HFFc6 (cell line): ENCODE measurements around the gene TUBGCP6. TPM values are rescaled to one million over a fixed set of nuclear protein-coding genes. Genes with fewer than 3 reads are reported as not detected.

Source experiments
- DNase-seq: peaks from one replicate; pipeline ENCODE4 v3.0.0-alpha.2; 2018
- H3K27ac Mint-ChIP-seq: 2 replicates; pipeline ENCODE4 v1.8.0; 2020; ENCODE audit warnings: mild to moderate bottlenecking, mixed read lengths
- H3K27me3 Mint-ChIP-seq: 2 replicates; pipeline ENCODE4 v1.8.0; 2021; ENCODE audit warnings: mild to moderate bottlenecking, moderate library complexity, mixed read lengths; ENCODE audit not compliant: insufficient read depth
- H3K36me3 Mint-ChIP-seq: 2 replicates; pipeline ENCODE4 v1.8.0; 2021; ENCODE audit warnings: low read depth, mixed read lengths
- H3K4me1 Mint-ChIP-seq: 2 replicates; pipeline ENCODE4 v1.8.0; 2020; ENCODE audit warnings: low read depth, mixed read lengths
- H3K4me3 Mint-ChIP-seq: 2 replicates; pipeline ENCODE4 v1.8.0; 2020; ENCODE audit warnings: mild to moderate bottlenecking, moderate library complexity, mixed read lengths
- H3K9me3 Mint-ChIP-seq: 2 replicates; pipeline ENCODE4 v1.8.0; 2020; ENCODE audit warnings: mild to moderate bottlenecking, mixed read lengths
- total RNA-seq, 6 experiments: library from RNA; stranded (reverse); fragmentation: NEBNext Ultra II Directional; extraction: Animal tissue kit (Norgen Biotek cat#: 25700); gene quantifications; 2 replicates in 1 of 6; 3 replicates in 5 of 6; pipeline ENCODE4 v1.2.3, GENCODE V29; 2021
- TF ChIP-seq, protein P1 (sequence below): fragments of 200-600 bp; sonication (generic); IDR thresholded peaks from 2 replicates; pipeline ENCODE4 v1.5.0; 2021; ENCODE audit warnings: antibody characterized with exemption, mild to moderate bottlenecking

TUBGCP6 gene
- total RNA-seq, 6 experiments from 2014 or later: 20.1 to 26.8 (median 21.7) TPM

GRCh38 chr22:50176850-50177536, 67.8 kb downstream of the TUBGCP6 start:
- Mint-ChIP-seq H3K4me3 (no peak overlapping the region), H3K27ac (no peak overlapping the region), H3K27me3 (peaks cover 14% of the 10 kb centered on the region), H3K4me1 (no peaks in the 10 kb centered on the region), H3K36me3 (no peaks in the 10 kb centered on the region), H3K9me3 (no peaks in the 10 kb centered on the region)
- DNase-seq: no peak
- TF ChIP-seq, protein P1, sequence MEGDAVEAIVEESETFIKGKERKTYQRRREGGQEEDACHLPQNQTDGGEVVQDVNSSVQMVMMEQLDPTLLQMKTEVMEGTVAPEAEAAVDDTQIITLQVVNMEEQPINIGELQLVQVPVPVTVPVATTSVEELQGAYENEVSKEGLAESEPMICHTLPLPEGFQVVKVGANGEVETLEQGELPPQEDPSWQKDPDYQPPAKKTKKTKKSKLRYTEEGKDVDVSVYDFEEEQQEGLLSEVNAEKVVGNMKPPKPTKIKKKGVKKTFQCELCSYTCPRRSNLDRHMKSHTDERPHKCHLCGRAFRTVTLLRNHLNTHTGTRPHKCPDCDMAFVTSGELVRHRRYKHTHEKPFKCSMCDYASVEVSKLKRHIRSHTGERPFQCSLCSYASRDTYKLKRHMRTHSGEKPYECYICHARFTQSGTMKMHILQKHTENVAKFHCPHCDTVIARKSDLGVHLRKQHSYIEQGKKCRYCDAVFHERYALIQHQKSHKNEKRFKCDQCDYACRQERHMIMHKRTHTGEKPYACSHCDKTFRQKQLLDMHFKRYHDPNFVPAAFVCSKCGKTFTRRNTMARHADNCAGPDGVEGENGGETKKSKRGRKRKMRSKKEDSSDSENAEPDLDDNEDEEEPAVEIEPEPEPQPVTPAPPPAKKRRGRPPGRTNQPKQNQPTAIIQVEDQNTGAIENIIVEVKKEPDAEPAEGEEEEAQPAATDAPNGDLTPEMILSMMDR: no peak

DNA sequence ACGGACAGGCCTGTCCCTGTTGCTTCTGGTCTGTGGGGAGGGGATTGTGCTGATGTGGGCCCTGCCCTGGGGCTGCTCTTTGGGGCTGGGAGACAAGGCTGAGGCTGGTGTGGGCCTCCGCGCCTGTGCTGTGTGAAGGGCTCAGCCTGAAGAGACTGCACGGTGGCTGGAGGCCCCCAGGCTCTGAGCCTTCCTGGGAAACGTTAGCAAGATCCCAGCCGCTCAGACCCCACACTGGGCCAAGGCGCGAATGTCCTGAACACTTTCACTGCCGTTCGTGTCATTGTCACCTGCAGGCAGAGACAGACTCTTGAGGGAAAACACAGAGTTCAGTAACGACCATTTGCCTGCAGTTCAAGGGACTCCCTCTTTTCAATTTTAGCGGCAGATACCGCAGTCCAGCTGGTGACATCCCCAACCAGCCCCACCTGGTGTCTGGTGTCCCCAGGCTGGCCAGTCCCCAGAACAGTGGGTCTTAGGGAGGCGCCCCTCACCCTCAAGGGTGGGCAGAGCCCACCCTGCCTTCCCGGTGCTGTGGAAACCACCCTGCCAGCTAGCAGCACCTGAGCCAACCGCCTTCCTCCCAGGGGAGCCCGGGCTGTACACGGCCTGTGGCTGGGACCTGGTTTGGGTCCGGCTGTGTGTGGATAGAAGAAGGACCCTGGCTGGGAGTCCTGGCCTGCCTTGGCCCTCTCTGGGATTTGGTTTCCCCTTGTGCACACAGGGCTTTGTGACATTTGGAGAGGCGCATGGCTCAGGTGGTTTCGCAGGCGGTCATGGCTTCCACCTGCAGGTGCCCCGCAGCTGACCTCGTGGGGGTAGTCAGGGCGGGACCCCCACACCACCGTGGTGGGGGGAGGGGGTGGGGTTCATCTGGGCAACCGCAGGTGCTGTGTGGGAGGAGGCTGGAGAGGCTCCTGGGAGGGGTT, 68.6 kb downstream of the TUBGCP6 start:
- TF ChIP-seq, protein P1: no peak
- Mint-ChIP-seq H3K36me3 (no peaks in the 10 kb centered on the region), H3K4me3 (no peak overlapping the region), H3K27ac (no peak overlapping the region), H3K9me3 (no peaks in the 10 kb centered on the region), H3K27me3 (peaks cover 17% of the 10 kb centered on the region), H3K4me1 (no peaks in the 10 kb centered on the region)
- DNase-seq: no peak

DNA sequence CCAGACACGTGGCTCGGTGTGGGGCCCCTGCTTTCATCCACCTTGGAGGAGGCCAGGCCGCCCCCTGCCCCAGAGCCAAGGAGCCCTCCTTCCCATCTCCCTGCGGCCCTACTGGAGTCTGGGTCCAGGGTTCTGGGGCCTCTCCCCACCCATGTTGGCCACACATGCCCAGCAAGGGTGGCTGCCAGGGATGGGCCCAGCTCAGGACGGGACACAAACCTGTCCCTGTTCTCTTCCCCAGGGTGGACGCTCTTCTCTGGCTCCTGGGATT, 69.7 kb downstream of the TUBGCP6 start:
- DNase-seq: no peak
- Mint-ChIP-seq H3K4me1 (no peaks in the 10 kb centered on the region), H3K9me3 (no peaks in the 10 kb centered on the region), H3K27ac (no peak overlapping the region), H3K4me3 (no peak overlapping the region), H3K36me3 (no peaks in the 10 kb centered on the region), H3K27me3 (peaks cover 19% of the 10 kb centered on the region)
- TF ChIP-seq, protein P1: no peak

DNA sequence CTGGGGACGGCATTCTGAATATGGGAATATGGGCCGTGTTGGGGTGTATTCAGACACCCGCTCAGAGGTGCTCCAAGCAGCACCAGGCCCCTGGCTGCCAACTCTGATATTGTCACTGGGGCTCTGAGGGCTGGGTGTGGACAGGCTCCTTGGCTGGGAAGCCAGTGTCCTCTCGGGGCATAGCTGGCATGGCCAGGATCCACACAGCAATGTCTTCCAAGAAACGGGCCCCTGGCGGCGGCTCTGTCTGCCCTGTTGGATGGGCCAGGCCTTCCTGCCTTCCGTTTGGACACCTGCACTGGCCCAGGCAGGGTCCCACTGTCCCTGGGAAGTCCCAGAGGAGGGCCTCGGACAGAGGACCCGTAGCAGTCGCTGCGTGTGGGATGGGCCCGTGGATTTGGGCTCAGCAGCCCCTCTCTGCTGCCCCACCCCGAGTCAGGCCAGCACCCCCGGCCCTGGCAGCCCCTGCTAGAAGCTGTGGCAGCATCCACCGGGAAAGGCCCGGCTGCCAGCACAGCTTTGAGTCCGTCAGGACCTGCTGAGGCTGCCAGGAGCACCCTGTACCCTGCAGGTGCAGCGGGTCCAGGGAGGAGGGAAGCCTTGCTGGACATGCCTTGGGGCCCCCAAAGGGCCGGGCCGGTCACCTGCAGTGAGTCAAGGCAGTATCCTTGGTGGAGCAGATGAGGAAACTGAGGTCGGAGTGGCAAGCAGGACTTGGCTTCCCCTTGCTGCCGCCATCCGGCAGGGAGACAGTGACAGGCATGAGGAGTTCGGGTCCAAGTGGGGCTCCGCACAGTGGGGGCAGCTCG, 70.2 kb downstream of the TUBGCP6 start:
- Mint-ChIP-seq H3K27me3 (peaks cover 19% of the 10 kb centered on the region), H3K4me1 (no peaks in the 10 kb centered on the region), H3K27ac (no peak overlapping the region), H3K36me3 (no peaks in the 10 kb centered on the region), H3K4me3 (no peak overlapping the region), H3K9me3 (no peaks in the 10 kb centered on the region)
- TF ChIP-seq, protein P1: no peak
- no peak for DNase-seq

DNA sequence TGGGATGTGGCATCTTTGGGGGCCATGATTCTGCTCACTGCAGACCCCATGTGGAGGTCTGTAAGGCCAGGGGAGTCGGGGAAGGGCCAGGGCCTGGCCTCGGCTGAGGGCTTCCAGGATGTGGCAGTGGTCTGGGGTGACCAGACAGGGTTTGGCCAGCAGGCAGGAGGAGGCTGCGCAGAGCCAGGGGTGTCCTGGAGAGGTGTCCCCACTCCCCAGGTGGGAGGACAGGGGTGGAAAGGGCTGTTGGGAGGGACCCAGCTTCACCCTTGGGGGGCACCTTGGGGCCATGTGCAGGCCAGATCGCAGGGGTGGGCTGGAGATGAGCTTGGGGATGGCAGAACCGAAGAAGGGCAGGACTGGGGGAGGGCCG, 70.9 kb downstream of the TUBGCP6 start:
- no peaks in the 10 kb centered on the region for H3K9me3 Mint-ChIP-seq
- no peak overlapping the region for H3K4me3 Mint-ChIP-seq
- no peak overlapping the region for H3K27ac Mint-ChIP-seq
- DNase-seq: no peak
- H3K36me3 Mint-ChIP-seq: no peaks in the 10 kb centered on the region
- TF ChIP-seq, protein P1: no peak
- H3K4me1 Mint-ChIP-seq: no peaks in the 10 kb centered on the region
- peaks cover 20% of the 10 kb centered on the region for H3K27me3 Mint-ChIP-seq
